NCI-H524 treated with DMSO at 0.1 percent for 48 hours (cell line): ENCODE data around the gene INHBB.

Source experiments
- DNase-seq: peaks from one replicate; lab custom pipeline; 2025; lab: John Stamatoyannopoulos, UW

Gene INHBB

DNA sequence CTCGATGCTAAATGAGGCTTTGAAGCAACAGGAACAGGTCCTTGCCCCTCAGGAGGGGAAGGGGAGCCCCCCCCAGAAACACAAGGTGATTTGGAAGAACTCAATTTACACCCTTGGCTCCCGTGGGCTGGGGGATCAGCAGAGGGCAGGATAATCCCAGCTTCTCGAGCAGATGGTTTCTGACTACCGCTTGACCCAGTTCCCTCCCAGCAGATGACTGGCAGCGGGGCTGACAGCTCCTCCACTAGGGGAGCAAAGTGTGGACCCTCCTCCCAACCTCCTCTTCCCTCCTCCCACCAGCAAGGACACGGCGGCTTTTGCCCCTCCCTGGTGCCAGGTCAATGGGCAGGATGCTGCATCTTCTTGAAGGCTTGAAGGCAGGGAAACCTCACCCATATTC, 3.5 kb upstream of the INHBB start:
- DNase-seq = no peak

- DNase-seq = no peak
These were observed 2.9 kb upstream of the INHBB start for GRCh38 chr2:120343100-120343432.

- DNase-seq = no peak
These were observed 2.4 kb upstream of the INHBB start for GRCh38 chr2:120343433-120344105.

DNA sequence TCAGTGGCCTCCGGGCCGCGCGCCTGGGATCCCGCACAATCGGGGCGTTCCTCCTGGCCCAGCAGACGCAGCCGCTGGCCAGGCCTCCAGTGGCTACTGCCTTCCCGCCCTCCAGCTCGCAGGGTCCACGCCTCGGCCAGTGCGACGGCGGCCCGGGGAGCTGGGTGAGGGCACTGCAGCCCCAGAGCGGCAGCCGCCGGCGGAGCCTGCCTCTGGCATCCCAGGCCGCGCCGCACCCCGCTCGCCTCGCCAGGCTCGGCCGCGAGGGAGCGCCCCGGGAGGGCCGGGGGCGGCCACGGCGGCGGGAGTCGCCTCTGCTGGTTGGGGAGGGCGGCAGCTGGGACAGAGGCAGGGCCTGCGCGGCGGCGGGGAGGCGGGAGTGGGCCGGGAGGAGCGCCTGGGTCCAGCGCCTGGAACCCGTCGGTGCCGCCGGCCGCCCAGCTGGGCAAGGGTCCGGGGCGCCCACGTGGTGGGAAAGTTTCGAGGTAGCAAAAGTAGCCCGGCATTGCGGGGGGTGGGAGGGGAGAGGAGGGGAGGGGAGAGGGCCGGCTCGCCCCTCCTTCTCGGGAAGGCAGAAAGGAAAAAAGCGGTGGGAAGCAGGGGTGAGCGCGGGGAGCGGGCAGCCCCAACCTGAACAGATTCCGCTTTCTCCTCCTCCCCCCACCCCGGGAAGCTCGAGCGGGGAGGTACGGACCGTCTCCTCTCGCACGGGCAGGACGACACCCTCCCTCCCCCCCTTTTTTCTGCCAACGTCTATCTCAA, 1.5 kb upstream of the INHBB start:
- no peak for DNase-seq

- DNase-seq = no peak
These were observed 857 bp upstream of the INHBB start for GRCh38 chr2:120344976-120345581.

GRCh38 chr2:120345608-120346007, 328 bp upstream of the INHBB start:
- no peak for DNase-seq

GRCh38 chr2:120346667-120347358, 877 bp downstream of the INHBB start:
- no peak for DNase-seq

DNA sequence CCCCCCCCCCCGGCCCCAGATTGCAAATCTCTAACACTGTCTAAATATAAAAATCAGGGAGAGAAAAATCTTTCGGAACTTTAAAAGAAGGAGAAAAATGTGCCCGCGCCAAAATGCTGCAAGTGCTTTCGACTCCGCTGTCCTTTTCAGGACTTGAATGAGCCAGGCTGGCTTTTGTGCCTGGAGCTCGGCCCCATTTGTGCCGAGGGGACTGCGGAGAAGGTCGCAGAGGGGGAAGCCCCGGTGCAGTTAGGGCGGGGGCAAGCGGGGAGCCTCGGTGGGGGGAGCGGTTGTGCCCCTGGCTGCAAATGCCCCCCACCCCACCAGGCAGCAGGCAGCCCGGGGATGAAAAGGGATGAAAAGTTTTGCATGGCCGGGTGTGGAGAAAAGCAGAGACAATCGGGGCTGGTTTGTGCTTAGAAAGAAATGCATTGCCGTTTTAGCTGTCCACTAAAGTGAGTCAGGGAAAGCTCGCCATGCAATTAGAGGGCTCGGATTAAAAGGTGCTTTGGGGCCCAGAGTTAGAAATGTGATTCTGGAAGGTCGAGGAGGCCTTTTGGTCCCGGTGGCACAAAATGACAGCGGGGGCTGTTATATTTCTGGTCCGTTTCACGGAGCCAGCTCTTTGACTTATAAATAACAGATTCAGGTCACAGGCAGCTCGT, 1.6 kb downstream of the INHBB start:
- no peak for DNase-seq

DNA sequence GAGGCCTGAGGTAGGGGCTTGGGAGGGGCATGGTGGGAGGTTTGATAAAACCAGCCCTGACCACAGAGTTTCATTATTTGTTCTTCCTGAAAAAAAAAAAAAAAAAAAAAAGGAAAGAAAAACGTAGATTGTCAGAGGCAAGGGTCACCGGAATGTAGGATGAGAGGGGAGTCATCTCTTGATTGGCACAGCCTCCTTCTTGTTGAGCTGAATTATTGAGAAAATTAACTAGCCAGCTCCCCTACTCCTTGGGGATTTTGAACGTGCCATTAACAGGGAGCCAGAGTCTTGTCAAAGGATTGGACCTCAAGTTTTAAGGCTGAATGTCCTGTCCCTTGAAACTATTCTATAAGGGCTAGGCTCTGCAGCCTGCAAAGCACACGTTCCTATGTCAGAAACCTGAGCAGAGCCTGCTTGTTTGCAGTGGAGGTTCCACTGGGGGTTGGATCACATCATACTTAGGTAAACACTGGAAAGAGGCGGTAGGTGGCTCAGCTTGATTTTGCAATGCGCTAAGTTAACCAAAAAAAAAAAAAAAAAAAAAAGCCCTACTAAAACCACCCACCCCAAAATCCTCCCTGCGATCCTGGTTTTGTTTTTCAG, 2.3 kb downstream of the INHBB start:
- DNase-seq = no peak

GRCh38 chr2:120348737-120349439, 3.0 kb downstream of the INHBB start:
- DNase-seq = no peak

DNA sequence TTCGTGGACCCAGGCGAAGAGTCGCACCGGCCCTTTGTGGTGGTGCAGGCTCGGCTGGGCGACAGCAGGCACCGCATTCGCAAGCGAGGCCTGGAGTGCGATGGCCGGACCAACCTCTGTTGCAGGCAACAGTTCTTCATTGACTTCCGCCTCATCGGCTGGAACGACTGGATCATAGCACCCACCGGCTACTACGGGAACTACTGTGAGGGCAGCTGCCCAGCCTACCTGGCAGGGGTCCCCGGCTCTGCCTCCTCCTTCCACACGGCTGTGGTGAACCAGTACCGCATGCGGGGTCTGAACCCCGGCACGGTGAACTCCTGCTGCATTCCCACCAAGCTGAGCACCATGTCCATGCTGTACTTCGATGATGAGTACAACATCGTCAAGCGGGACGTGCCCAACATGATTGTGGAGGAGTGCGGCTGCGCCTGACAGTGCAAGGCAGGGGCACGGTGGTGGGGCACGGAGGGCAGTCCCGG, 3.5 kb downstream of the INHBB start:
- no peak for DNase-seq

- DNase-seq = no peak
These were observed 4.1 kb downstream of the INHBB start for GRCh38 chr2:120350080-120350479.

DNA sequence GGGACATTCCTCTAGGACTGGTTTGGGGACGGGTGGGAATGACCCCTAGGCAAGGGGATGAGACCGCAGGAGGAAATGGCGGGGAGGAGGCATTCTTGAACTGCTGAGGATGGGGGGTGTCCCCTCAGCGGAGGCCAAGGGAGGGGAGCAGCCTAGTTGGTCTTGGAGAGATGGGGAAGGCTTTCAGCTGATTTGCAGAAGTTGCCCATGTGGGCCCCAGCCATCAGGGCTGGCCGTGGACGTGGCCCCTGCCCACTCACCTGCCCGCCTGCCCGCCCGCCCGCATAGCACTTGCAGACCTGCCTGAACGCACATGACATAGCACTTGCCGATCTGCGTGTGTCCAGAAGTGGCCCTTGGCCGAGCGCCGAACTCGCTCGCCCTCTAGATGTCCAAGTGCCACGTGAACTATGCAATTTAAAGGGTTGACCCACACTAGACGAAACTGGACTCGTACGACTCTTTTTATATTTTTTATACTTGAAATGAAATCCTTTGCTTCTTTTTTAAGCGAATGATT, 4.9 kb downstream of the INHBB start:
- no peak for DNase-seq

- no peak for DNase-seq
These were observed 7.0 kb downstream of the INHBB start for GRCh38 chr2:120352696-120353590.

DNA sequence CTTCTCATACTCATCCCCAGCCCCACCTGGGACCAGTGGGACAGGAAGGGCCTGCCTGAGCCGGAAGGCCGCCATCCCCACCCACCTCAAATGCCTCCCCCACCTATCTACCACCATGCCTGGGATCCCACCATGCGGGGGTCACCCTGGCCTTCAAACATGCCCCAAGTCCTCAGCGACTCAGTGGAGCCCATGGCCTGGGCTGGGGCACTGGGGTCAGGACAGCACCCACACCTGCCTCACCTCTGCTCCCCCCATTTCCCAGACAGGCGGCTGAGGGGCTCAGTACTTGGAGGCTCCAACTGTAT, 7.6 kb downstream of the INHBB start:
- DNase-seq = no peak

- no peak for DNase-seq
These were observed 8.0 kb downstream of the INHBB start for GRCh38 chr2:120353931-120354330.

DNA sequence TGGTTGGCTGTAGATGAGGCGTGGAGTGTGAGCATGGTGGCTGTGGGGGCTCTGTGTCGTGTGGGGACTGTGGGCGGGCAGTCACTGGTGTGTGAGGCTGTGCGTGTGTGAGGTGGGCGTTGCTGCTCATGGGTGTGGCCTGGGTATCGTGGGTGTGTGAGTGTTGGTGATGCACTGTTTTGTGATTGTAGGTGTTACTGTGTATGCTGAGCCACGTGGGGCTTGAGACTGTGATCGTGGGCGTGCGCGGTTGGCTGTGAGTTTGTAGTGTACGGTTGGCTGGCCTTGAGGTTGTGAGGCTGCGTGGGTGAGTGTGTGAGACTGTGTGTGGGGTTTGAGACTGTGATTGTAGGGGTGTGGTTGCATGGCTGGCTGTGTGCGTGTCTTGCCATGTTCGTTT, 8.5 kb downstream of the INHBB start:
- no peak for DNase-seq

- DNase-seq = no peak
These were observed 9.2 kb downstream of the INHBB start for GRCh38 chr2:120354935-120355779.

DNA sequence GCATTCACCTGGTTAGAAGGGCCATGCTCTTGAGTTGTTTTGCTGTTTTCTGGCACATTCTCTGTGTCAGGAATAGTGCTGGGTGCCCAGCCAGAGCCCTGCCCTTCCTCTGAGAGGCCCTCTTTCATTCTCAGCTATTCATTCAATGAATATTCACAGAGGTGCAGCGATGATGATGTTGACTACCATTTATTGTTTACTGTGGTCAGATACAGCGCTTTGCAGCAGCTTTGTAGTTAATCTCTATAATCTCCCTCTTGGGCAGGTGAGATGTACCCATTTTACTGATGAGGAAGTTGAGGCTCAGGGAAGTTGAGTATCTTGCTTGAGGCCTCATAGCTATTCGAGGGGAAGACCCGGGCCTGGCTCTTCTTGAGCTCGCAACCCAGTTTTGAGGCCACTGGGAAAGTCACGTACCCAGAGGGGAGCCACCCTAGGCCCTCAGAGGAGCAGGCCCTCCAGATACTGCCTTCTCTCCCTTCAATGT, 9.9 kb downstream of the INHBB start:
- no peak for DNase-seq
